Heart right ventricle (tissue), 16 donors: Measurements from ENCODE around the gene COL21A1. TPM values are rescaled to one million over a fixed set of nuclear protein-coding genes. Genes with fewer than 3 reads are reported as not detected.

Experiments
- ATAC-seq, 8 donors: fragments of 200-7000 bp; cut with Tn5 transposase; one replicate each; pipeline ENCODE4 v1.9.1; 2020; ENCODE audit warnings: mild to moderate bottlenecking in 8 of 8, moderate library complexity in 8 of 8, moderate number of reproducible peaks in 1 of 8
- DNase-seq, 2 donors: peaks; one replicate each; pipeline ENCODE4 v3.0.0-alpha.2; 2020
- H3K27ac ChIP-seq, 10 donors: fragments of 200-600 bp; sonication (generic) in 2 of 10; one replicate each; pipeline versions ENCODE4 v1.5.0 to v1.8.0; 2020 to 2022; ENCODE audit warnings: mild to moderate bottlenecking in 3 of 10
- H3K27me3 ChIP-seq, 7 donors: fragments of 200-600 bp; one replicate each; pipeline ENCODE4 v1.8.0; 2021 to 2022; ENCODE audit warnings: mild to moderate bottlenecking in 2 of 7
- H3K36me3 ChIP-seq, 9 donors: fragments of 200-600 bp; sonication (generic) in 1 of 9; one replicate each; pipeline versions ENCODE4 v1.5.0 to v1.8.0; 2020 to 2022; ENCODE audit warnings: mild to moderate bottlenecking in 2 of 9
- H3K4me1 ChIP-seq, 9 donors: fragments of 200-600 bp; sonication (generic) in 1 of 9; one replicate each; pipeline versions ENCODE4 v1.5.0 to v1.8.0; 2020 to 2022; ENCODE audit warnings: mild to moderate bottlenecking in 4 of 9
- H3K4me3 ChIP-seq, 10 donors: fragments of 200-600 bp; sonication (generic) in 2 of 10; one replicate each; pipeline versions ENCODE4 v1.5.0 to v1.8.0; 2020 to 2022; ENCODE audit warnings: mild to moderate bottlenecking in 7 of 10, moderate library complexity in 2 of 10
- H3K9me3 ChIP-seq, 11 donors: fragments of 200-600 bp in 10 of 11; sonication (generic) in 2 of 11; one replicate each; pipeline versions ENCODE4 v1.5.0 to v1.8.0; 2013 to 2022; ENCODE audit warnings: mild to moderate bottlenecking in 2 of 11, control low read depth in 1 of 11, moderate library complexity in 1 of 11
- WGBS, 2 donors: extraction: QIAGEN DNeasy Blood & Tissue Kit; methylation state at CpG; one replicate each; pipeline ENCODE4 v1.1.7; 2013; ENCODE audit warnings: inconsistent platforms in 1 of 2; 5-methylcytosine and 5-hydroxymethylcytosine counted together
- intact Hi-C, 10 donors: fragments of 100-400 bp; cut with DNase I; formaldehyde crosslinking; loops; one replicate each; pipeline versions ENCODE4 v1.11.1 to v1.14.2; 2022
- polyA plus RNA-seq, 2 donors: library from polyadenylated mRNA; stranded (reverse); fragments of 200-250 nt; gene quantifications; one replicate each; pipeline ENCODE4 v1.2.3, GENCODE V29; 2013
- total RNA-seq, 10 donors: library from RNA; stranded (reverse); fragmentation: NEBNext Ultra II Directional in 3 of 10; extraction: Animal tissue kit (Norgen Biotek cat#: 25700) in 3 of 10; gene quantifications; one replicate each; pipeline versions ENCODE4 v1.2.1 to v1.2.4, GENCODE V29; 2021 to 2023
- TF ChIP-seq, protein P1 (sequence below), 9 donors: fragments of 200-600 bp; sonication (generic) in 2 of 9; IDR thresholded peaks; one replicate each; pipeline versions ENCODE4 v1.5.0 to v1.8.0; 2021 to 2022; ENCODE audit warnings: antibody characterized with exemption in 9 of 9, mild to moderate bottlenecking in 5 of 9, moderate library complexity in 1 of 9
- donor health status: Arrhythmogenic right ventricular cardiomyopathy.
- donor health status: ischemic (EF 13 %, LVEDD 7.1; RV severe dilation, severe dysfunction).
- donor health status: healthy with polysubstance abuse.
- donor health status: DM: no; HTN: yes; CAD: no.
- donor health status: DM: no; HTN: no; CAD: no.
- donor health status: ischemic (EF 25% LVEDD 6.9; RV normal size, moderate dysfunction).
- donor health status: ischemic (EF 25% LVEDD 5.7; RV mildly dilated, moderate dysfunction).
- donor health status: healthy.
- donor health status: DM: yes; HTN: yes; CAD: no.
- donor health status: Ischemic cardiomyopathy.
- donor health status: ischemic (EF 35%, LVEDD 5.7; RV mildly dilated, moderate dysfunction).
- donor health status: nonischemic (EF 11% LVEDD 7.7; RV severe dilation, severe dysfunction).
- donor health status: DM: yes; HTN: yes; CAD: no.
- donor health status: PGD.
- donor health status: ischemic (EF 29% LVEDD 5.4; RV normal size, mild dysfunction).
- donor health status: nonischemic (EF 23%, LVEDD 6.1; RV moderate dilation, normal function).

COL21A1 gene
- total and polyA plus RNA-seq, 12 donors, result 11.0 to 171 (median 69.9) TPM

DNA sequence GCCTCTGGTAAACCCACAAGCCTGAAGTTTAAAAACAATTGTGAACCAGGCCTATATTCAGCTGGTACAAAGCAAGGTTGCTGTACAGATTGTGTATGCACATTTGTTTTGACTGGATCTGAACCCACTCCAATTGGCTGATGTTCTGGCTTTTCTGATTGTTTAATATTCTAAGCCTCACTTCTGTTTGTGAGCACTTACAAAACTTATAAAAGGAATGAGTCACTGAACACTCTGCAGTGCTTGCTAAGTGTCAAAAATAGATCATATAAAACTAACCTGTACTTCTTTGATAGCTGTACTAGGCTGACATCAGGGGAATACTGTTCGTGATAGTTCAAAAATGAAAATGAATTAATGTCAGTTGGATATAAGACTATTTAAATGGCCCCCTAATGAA is 12.1 kb downstream of the COL21A1 start:
- H3K36me3 ChIP-seq, result no peaks in the 10 kb centered on the region
- no peaks in the 10 kb centered on the region for H3K9me3 ChIP-seq
- TF ChIP-seq, protein P1, sequence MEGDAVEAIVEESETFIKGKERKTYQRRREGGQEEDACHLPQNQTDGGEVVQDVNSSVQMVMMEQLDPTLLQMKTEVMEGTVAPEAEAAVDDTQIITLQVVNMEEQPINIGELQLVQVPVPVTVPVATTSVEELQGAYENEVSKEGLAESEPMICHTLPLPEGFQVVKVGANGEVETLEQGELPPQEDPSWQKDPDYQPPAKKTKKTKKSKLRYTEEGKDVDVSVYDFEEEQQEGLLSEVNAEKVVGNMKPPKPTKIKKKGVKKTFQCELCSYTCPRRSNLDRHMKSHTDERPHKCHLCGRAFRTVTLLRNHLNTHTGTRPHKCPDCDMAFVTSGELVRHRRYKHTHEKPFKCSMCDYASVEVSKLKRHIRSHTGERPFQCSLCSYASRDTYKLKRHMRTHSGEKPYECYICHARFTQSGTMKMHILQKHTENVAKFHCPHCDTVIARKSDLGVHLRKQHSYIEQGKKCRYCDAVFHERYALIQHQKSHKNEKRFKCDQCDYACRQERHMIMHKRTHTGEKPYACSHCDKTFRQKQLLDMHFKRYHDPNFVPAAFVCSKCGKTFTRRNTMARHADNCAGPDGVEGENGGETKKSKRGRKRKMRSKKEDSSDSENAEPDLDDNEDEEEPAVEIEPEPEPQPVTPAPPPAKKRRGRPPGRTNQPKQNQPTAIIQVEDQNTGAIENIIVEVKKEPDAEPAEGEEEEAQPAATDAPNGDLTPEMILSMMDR (IDR thresholded peaks at IDR 0.05), result no peak
- H3K27me3 ChIP-seq, result no peaks in the 10 kb centered on the region
- no peak overlapping the region for H3K4me3 ChIP-seq
- WGBS, 2 donors, result 33 to 44% methylated on average over 1 of the region's 1 CpG
- peak in 5 of 8 donors; percentile 47 to 65 (median 57) for ATAC-seq
- intact Hi-C loops, result no loop called here
- H3K27ac ChIP-seq, result no peak overlapping the region
- H3K4me1 ChIP-seq, result peaks cover 0 to 3% (median 0%) of the 10 kb centered on the region in 9 donors
- no peak for DNase-seq

DNA sequence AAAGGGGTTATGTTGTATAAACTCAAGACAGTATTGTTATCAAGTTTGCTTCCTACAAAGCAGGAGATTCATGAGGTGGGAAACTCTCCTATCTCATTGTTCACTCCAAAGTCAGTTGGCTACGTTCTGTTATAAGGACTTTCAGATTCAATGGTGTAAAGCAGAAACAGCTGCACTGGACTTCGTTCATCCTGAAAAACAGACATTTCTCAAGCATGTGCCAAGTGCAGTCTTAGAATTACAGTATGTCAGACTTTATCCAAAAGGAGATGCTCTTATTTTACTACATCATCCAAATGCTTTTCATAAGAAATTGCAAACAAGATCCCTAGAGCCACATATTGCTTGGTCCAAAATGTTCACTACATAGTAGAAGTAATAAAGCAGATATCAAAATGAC is 14.9 kb downstream of the COL21A1 start:
- H3K4me1 ChIP-seq, result peaks cover 0 to 3% (median 0%) of the 10 kb centered on the region in 9 donors
- WGBS, 2 donors, result 35 to 58% methylated on average over 2 of the region's 2 CpGs
- no peak overlapping the region for H3K27ac ChIP-seq
- no peak overlapping the region for H3K4me3 ChIP-seq
- DNase-seq (no peak), ATAC-seq (no peak)
- intact Hi-C loops, result no loop called here
- no peaks in the 10 kb centered on the region for H3K27me3 ChIP-seq
- no peaks in the 10 kb centered on the region for H3K9me3 ChIP-seq
- no peaks in the 10 kb centered on the region for H3K36me3 ChIP-seq
- TF ChIP-seq, protein P1 (IDR thresholded peaks at IDR 0.05), result no peak

DNA sequence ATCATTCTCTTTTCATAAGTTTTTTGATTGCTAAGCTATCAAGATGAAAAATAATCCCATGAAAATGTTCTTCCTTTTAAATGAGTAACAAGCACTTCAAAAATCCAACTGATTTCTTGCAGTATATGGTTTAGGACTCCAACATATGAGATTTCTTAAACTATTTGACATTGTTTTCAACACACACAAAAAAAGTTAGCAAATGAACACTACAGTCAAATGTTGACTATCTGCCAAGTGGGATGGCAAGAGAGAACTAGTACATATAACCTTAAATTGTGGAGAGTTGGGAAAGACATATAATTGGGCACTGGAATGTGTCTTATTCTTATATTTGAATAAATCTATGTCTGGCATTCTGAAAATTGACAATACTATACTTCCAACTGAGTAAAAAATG is 15.6 kb downstream of the COL21A1 start:
- TF ChIP-seq, protein P1 (IDR thresholded peaks at IDR 0.05), result no peak
- no peaks in the 10 kb centered on the region for H3K36me3 ChIP-seq
- no peak overlapping the region for H3K4me3 ChIP-seq
- no peak overlapping the region for H3K27ac ChIP-seq
- H3K27me3 ChIP-seq, result no peaks in the 10 kb centered on the region
- peaks cover 0 to 3% (median 0%) of the 10 kb centered on the region in 9 donors for H3K4me1 ChIP-seq
- DNase-seq (no peak), ATAC-seq (no peak)
- H3K9me3 ChIP-seq, result no peaks in the 10 kb centered on the region
- intact Hi-C loops, result no loop called here

DNA sequence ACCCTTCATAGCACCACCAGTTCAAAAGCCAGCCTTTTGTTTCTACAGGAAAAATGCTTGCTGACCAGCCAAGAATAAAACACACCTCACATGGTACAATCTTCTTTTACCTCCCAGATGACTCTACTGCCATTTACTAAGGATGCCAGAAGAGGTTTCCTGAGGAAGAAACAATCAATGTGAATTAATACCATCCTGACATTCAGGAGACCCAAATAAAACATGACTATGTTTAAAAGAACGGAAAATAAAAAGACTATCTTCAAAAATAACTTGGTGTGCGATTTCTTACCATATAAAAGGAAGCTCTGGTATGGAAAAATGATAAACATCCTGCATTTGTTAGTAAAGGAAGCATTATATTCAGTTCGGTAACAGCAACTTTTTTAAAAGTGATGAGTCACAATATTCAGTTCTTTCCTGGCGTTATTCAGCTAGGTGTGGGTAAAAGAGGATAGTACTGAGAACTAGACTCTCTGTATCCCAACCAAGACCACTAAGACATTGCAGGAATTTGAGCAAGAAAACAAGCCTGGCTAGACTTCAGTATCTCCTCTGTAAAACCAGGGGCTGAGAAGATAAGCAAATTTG is 16.3 kb downstream of the COL21A1 start:
- DNase-seq, result no peak
- Histone ChIP-seq H3K27ac (no peak overlapping the region), H3K27me3 (no peaks in the 10 kb centered on the region), H3K9me3 (no peaks in the 10 kb centered on the region), H3K36me3 (no peaks in the 10 kb centered on the region), H3K4me3 (no peak overlapping the region), H3K4me1 (peaks cover 0 to 3% (median 0%) of the 10 kb centered on the region in 9 donors)
- ATAC-seq, result no peak
- WGBS, 2 donors, result 50 to 61% methylated on average over 4 of the region's 4 CpGs
- intact Hi-C loops, result no loop called here
- TF ChIP-seq, protein P1 (IDR thresholded peaks at IDR 0.05), result no peak
